B cell (primary cell): ENCODE data around the gene MRPL22. TPM values are rescaled to one million over a fixed set of nuclear protein-coding genes. Genes with fewer than 3 reads are reported as not detected.

Source experiments
- ATAC-seq: fragments of 200-7000 bp; cut with Tn5 transposase; one replicate; pipeline ENCODE4 v1.10.0; 2021; ENCODE audit warnings: low read depth, mild to moderate bottlenecking, moderate number of reproducible peaks, moderate library complexity
- CTCF ChIA-PET: fragments of 350-600 bp; sonication (Branson Sonifier 250); formaldehyde crosslinking; loops from one replicate; lab custom pipeline; 2021; ENCODE audit warnings: antibody characterized with exemption, inconsistent platforms; lab: Charles Lee
- POLR2A ChIA-PET: fragments of 350-600 bp; sonication (Branson Sonifier 250); formaldehyde crosslinking; loops from one replicate; lab custom pipeline; 2021; ENCODE audit warnings: antibody characterized with exemption; lab: Charles Lee
- DNase-seq: peaks from one replicate; pipeline ENCODE4 v3.0.0; 2013
- H2AFZ ChIP-seq: 2 replicates; pipeline ENCODE4 v1.6.1; 2012; ENCODE audit warnings: mild to moderate bottlenecking, low read depth, low read length; ENCODE audit not compliant: insufficient read depth, poor library complexity, severe bottlenecking
- H3K27ac ChIP-seq, 2 donors: 1 replicate in 1 of 2; 2 replicates in 1 of 2; pipeline ENCODE4 v1.5.1; 2012 to 2013; ENCODE audit warnings: low read length in 2 of 2, mild to moderate bottlenecking in 2 of 2, moderate library complexity in 1 of 2
- H3K27me3 ChIP-seq, 4 experiments: fragments of 200-600 bp in 1 of 4; sonication (generic) in 1 of 4; replicated peaks in 1 of 4; 1 replicate in 2 of 4; 2 replicates in 2 of 4; pipeline versions ENCODE4 v1.6.1 to v1.7.0; 2013 to 2016; ENCODE audit warnings: low read length in 3 of 4, mild to moderate bottlenecking in 2 of 4, mixed read lengths in 1 of 4, moderate library complexity in 1 of 4; ENCODE audit not compliant: insufficient read depth in 4 of 4, control insufficient read depth in 3 of 4; ENCODE audit errors: control extremely low read depth in 1 of 4
- H3K36me3 ChIP-seq, 2 experiments: replicated peaks in 1 of 2; 1 replicate in 1 of 2; 2 replicates in 1 of 2; pipeline versions ENCODE4 v1.6.1 to v1.7.1; 2013; ENCODE audit warnings: low read length in 1 of 2; ENCODE audit not compliant: insufficient read depth in 2 of 2, control insufficient read depth in 1 of 2; ENCODE audit errors: control extremely low read depth in 1 of 2, extremely low read depth in 1 of 2
- H3K4me1 ChIP-seq, 2 donors: fragments of 200-600 bp in 1 of 2; sonication (generic) in 1 of 2; 1 replicate in 1 of 2; 2 replicates in 1 of 2; pipeline versions ENCODE4 v1.5.1 to v1.6.1; 2013 to 2017; ENCODE audit warnings: low read length in 2 of 2; ENCODE audit not compliant: control insufficient read depth in 2 of 2, insufficient read depth in 2 of 2
- H3K4me2 ChIP-seq: replicated peaks from 2 replicates; pipeline ENCODE3; 2012; ENCODE audit warnings: mild to moderate bottlenecking, low read depth, low read length; ENCODE audit not compliant: poor library complexity, severe bottlenecking
- H3K4me3 ChIP-seq, 5 experiments: fragments of 200-600 bp in 1 of 5; sonication (generic) in 1 of 5; 1 replicate in 3 of 5; 2 replicates in 2 of 5; pipeline versions ENCODE4 v1.5.1 to v1.7.0; 2011 to 2016; ENCODE audit warnings: low read length in 4 of 5, mild to moderate bottlenecking in 4 of 5, low read depth in 2 of 5, control low read depth in 1 of 5, moderate library complexity in 1 of 5; ENCODE audit not compliant: insufficient read depth in 1 of 5; ENCODE audit errors: control extremely low read depth in 1 of 5, extremely low read depth in 1 of 5
- H3K79me2 ChIP-seq: fragments of 200-600 bp; sonication (generic); one replicate; pipeline ENCODE4 v1.6.0; 2016; ENCODE audit warnings: low read length; ENCODE audit not compliant: control insufficient read depth, insufficient read depth
- H3K9ac ChIP-seq: fragments of 200-600 bp; sonication (generic); 2 replicates; pipeline ENCODE4 v1.6.1; 2017; ENCODE audit warnings: mild to moderate bottlenecking, low read length, moderate library complexity
- H3K9me3 ChIP-seq, 3 donors: one replicate each; pipeline versions ENCODE4 v1.6.1 to v1.7.1; 2013; ENCODE audit warnings: low read length in 2 of 3; ENCODE audit not compliant: control insufficient read depth in 2 of 3, insufficient read depth in 1 of 3; ENCODE audit errors: control extremely low read depth in 1 of 3
- H4K20me1 ChIP-seq: 2 replicates; pipeline ENCODE4 v1.6.0; 2012; ENCODE audit warnings: mild to moderate bottlenecking, low read length; ENCODE audit not compliant: insufficient read depth, control insufficient read depth, poor library complexity, severe bottlenecking
- H3K27ac Mint-ChIP-seq: one replicate; pipeline ENCODE4 v1.8.0; 2021; ENCODE audit warnings: mixed read lengths
- H3K27me3 Mint-ChIP-seq: one replicate; pipeline ENCODE4 v1.8.0; 2021; ENCODE audit warnings: mixed read lengths
- H3K4me1 Mint-ChIP-seq: one replicate; pipeline ENCODE4 v1.8.0; 2021; ENCODE audit warnings: mixed read lengths
- H3K4me3 Mint-ChIP-seq: one replicate; pipeline ENCODE4 v1.8.0; 2021; ENCODE audit warnings: mixed read lengths
- H3K9me3 Mint-ChIP-seq: one replicate; pipeline ENCODE4 v1.8.0; 2022; ENCODE audit warnings: mixed read lengths; ENCODE audit not compliant: insufficient read depth
- EZH2 ChIP-seq: IDR thresholded peaks from 2 replicates; pipeline ENCODE4 v1.6.1; 2012; ENCODE audit warnings: borderline replicate concordance, low read depth, mild to moderate bottlenecking, moderate library complexity, low read length; ENCODE audit not compliant: insufficient read depth, poor library complexity, severe bottlenecking
- WGBS: methylation state at CpG from one replicate; pipeline ENCODE4 v1.1.5; 2013; ENCODE audit warnings: missing lambda C conversion rate; ENCODE audit not compliant: insufficient coverage; 5-methylcytosine and 5-hydroxymethylcytosine counted together
- intact Hi-C: fragments of 100-400 bp; cut with micrococcal nuclease; formaldehyde crosslinking; loops from one replicate; pipeline ENCODE4 v1.10.0; 2022
- polyA plus RNA-seq: library from polyadenylated mRNA; depleted of rRNA; stranded (reverse); fragments of >200 nt; gene quantifications from 2 replicates; pipeline ENCODE4 v1.2.3, GENCODE V29; 2012
- total RNA-seq, 2 donors: library from RNA; stranded (reverse); fragments of 120-200 nt in 1 of 2; gene quantifications; 1 replicate in 1 of 2; 2 replicates in 1 of 2; pipeline versions ENCODE4 v1.2.3 to v1.2.4, GENCODE V29; 2013 to 2022
- TF ChIP-seq, protein P1 (sequence below): fragments of 200-600 bp; IDR thresholded peaks from one replicate; pipeline ENCODE4 v1.8.0; 2022; ENCODE audit warnings: antibody characterized with exemption, mild to moderate bottlenecking

The MRPL22 gene
- total and polyA plus RNA-seq, 2 donors (not counting 1 experiment from before 2014, with no cell fraction given) = 18.8 to 21.4 TPM

DNA sequence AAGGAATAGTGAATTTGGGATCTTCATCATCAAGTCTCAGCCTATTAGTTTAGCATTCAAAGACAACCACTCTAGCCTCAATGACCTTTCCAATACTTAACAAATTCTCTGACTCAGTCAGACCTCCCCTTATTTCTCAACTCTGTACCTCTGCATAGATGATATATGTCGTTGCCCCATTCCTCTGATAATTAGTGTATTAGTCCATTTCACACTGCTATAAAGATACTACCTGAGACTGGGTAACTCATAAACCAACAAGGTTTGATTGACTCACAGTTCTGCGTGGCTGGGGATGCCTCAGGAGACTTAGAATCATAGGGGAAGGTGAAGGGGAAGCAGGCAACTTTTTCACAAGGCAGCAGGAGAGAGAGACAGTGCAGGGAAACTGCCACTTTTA is 8.9 kb downstream of the MRPL22 start:
- Histone ChIP-seq H3K4me2 (no peak overlapping the region), H3K9me3 (no peaks in the 10 kb centered on the region), H3K9ac (no peak overlapping the region), H3K79me2 (peaks cover 78% of the 10 kb centered on the region), H2AFZ (no peak overlapping the region), H3K4me3 (no peak overlapping the region), H3K36me3 (peaks cover 4 to 22% of the 10 kb centered on the region in 2 experiments), H3K4me1 (peaks cover 2 to 3% of the 10 kb centered on the region in 2 donors), H3K27ac (no peak overlapping the region), H4K20me1 (peaks cover 28% of the 10 kb centered on the region), H3K27me3 (no peaks in the 10 kb centered on the region)
- peaks cover 23% of the 10 kb centered on the region for H3K4me1 Mint-ChIP-seq
- CTCF ChIA-PET = no interaction called here
- no peak for ATAC-seq
- TF ChIP-seq EZH2 = no peak
- TF ChIP-seq, protein P1, sequence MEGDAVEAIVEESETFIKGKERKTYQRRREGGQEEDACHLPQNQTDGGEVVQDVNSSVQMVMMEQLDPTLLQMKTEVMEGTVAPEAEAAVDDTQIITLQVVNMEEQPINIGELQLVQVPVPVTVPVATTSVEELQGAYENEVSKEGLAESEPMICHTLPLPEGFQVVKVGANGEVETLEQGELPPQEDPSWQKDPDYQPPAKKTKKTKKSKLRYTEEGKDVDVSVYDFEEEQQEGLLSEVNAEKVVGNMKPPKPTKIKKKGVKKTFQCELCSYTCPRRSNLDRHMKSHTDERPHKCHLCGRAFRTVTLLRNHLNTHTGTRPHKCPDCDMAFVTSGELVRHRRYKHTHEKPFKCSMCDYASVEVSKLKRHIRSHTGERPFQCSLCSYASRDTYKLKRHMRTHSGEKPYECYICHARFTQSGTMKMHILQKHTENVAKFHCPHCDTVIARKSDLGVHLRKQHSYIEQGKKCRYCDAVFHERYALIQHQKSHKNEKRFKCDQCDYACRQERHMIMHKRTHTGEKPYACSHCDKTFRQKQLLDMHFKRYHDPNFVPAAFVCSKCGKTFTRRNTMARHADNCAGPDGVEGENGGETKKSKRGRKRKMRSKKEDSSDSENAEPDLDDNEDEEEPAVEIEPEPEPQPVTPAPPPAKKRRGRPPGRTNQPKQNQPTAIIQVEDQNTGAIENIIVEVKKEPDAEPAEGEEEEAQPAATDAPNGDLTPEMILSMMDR = no peak
- POLR2A ChIA-PET = no interaction called here
- H3K4me3 Mint-ChIP-seq = no peak overlapping the region
- no peaks in the 10 kb centered on the region for H3K9me3 Mint-ChIP-seq
- DNase-seq = no peak
- intact Hi-C loops = loop anchor here (5.0 kb wide), 1 partner anchor 1983 kb away; no protein-coding TSS in a partner anchor
- H3K27ac Mint-ChIP-seq = no peak overlapping the region
- H3K27me3 Mint-ChIP-seq = no peaks in the 10 kb centered on the region
- WGBS = no CpG with 5 or more reads among the region's 2 CpGs

DNA sequence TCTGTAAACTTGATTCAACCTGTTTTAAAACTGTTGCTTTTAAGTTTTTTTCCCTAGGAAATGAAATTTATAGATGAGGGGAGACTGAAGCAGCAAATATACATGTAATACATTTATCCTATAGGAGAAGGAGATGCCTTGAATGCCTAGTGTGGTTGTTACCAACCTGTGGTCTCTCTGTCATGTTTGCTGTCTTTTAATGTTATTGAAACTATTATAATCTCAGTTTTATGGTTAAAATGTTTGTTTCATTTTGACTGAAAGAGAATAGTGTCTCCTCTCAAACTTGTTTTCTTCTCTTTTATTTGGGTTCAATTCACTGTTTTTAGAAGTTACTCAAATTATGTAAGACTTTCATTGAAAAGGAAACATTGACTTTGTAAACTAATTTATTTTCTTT is 15.8 kb downstream of the MRPL22 start:
- Mint-ChIP-seq H3K27me3 (no peaks in the 10 kb centered on the region), H3K27ac (no peak overlapping the region), H3K9me3 (no peaks in the 10 kb centered on the region), H3K4me3 (no peak overlapping the region), H3K4me1 (no peaks in the 10 kb centered on the region)
- Histone ChIP-seq H3K4me1 (no peaks in the 10 kb centered on the region), H3K27me3 (no peaks in the 10 kb centered on the region), H3K9ac (no peak overlapping the region), H3K4me2 (no peak overlapping the region), H3K9me3 (no peaks in the 10 kb centered on the region), H2AFZ (no peak overlapping the region), H3K79me2 (peaks cover 16% of the 10 kb centered on the region), H4K20me1 (no peaks in the 10 kb centered on the region), H3K36me3 (peaks cover 6 to 45% of the 10 kb centered on the region in 2 experiments), H3K4me3 (no peak overlapping the region), H3K27ac (peak overlapping the region in 1 of 2 donors; percentile 19)
- intact Hi-C loops = no loop called here
- no peak for DNase-seq
- TF ChIP-seq, protein P1 = no peak
- no peak for TF ChIP-seq EZH2
- no peak for ATAC-seq
- POLR2A ChIA-PET = no interaction called here
- CTCF ChIA-PET = no interaction called here
